K562 (cell line): Measurements from ENCODE around the gene FBLN2. TPM values are rescaled to one million over a fixed set of nuclear protein-coding genes. Genes with fewer than 3 reads are reported as not detected.

Source experiments
- ATAC-seq: fragments of 200-7000 bp; cut with Tn5 transposase; 3 replicates; pipeline ENCODE4 v1.9.1; 2020; ENCODE audit warnings: moderate library complexity
- BruUV-seq: library from RNA; stranded (reverse); fragments of 400-500 nt; replicated peaks from 2 replicates; lab custom pipeline; 2021; lab: Mats Ljungman, UMichigan
- CTCF ChIA-PET: fragments of 300-600 bp; formaldehyde crosslinking; extraction: SDS; loops from one replicate; lab custom pipeline; 2021; ENCODE audit warnings: low intra/inter-chr PET ratio; lab: Yijun Ruan, JAX
- POLR2A ChIA-PET: fragments of 300-600, 350-650 bp; sonication (Branson Sonifier 250); formaldehyde crosslinking; extraction: SDS; loops from one replicate; lab custom pipeline; 2021; ENCODE audit warnings: antibody characterized with exemption, inconsistent platforms; lab: Yijun Ruan, JAX
- DNase-seq, 4 experiments: peaks; one replicate each; pipeline versions ENCODE4 v3.0.0 to v3.0.0-alpha.2; 2011 to 2018; ENCODE audit warnings: low spot score in 3 of 4, mixed read lengths in 3 of 4; ENCODE audit errors: extremely low read depth in 1 of 4
- FAIRE-seq: peaks from 2 replicates; lab custom pipeline; 2011; peaks lifted over from hg19 to GRCh38; lab: Jason Lieb, UNC
- H2AFZ ChIP-seq: 2 replicates; pipeline ENCODE4 v1.6.0; 2011; ENCODE audit warnings: low read depth, low read length, control low read depth, inconsistent platforms
- H3K27ac ChIP-seq: fragments of 200-600 bp; 3 replicates; pipeline ENCODE4 v1.8.0; 2011; ENCODE audit warnings: low read depth, mild to moderate bottlenecking, control low read depth, inconsistent platforms, low read length, moderate library complexity, mixed read lengths; ENCODE audit errors: extremely low read depth
- H3K27me3 ChIP-seq, 2 experiments: fragments of 300-600 bp in 1 of 2; 2 replicates in 1 of 2; 3 replicates in 1 of 2; pipeline versions ENCODE4 v1.6.0 to v1.8.0; 2011; ENCODE audit warnings: inconsistent platforms in 2 of 2, low read length in 2 of 2, mild to moderate bottlenecking in 1 of 2, mixed read lengths in 1 of 2, moderate library complexity in 1 of 2; ENCODE audit not compliant: control insufficient read depth in 2 of 2, insufficient read depth in 2 of 2
- H3K36me3 ChIP-seq: fragments of 300-600 bp; 3 replicates; pipeline ENCODE4 v1.8.0; 2011; ENCODE audit warnings: mild to moderate bottlenecking, low read length, inconsistent platforms; ENCODE audit not compliant: control insufficient read depth, insufficient read depth
- H3K4me1 ChIP-seq, 2 experiments: fragments of 200-600 bp in 1 of 2; replicated peaks in 1 of 2; 2 replicates in 1 of 2; 3 replicates in 1 of 2; pipeline versions ENCODE4 v1.5.1 to v1.8.0; 2011; ENCODE audit warnings: inconsistent platforms in 2 of 2, low read length in 2 of 2, mild to moderate bottlenecking in 1 of 2, mixed read lengths in 1 of 2, moderate library complexity in 1 of 2; ENCODE audit not compliant: control insufficient read depth in 2 of 2, insufficient read depth in 2 of 2
- H3K4me2 ChIP-seq: 2 replicates; pipeline ENCODE4 v1.6.1; 2011; ENCODE audit warnings: low read length, control low read depth, inconsistent platforms, mixed read lengths; ENCODE audit not compliant: insufficient read depth
- H3K4me3 ChIP-seq: fragments of 200-600 bp; sonication (generic), shearing (Covaris generic); 2 replicates; pipeline ENCODE4 v1.5.1; 2016; ENCODE audit warnings: control low read depth, inconsistent platforms
- H3K79me2 ChIP-seq: fragments of 200-600 bp; 3 replicates; pipeline ENCODE4 v1.8.0; 2011; ENCODE audit warnings: low read length, inconsistent platforms; ENCODE audit not compliant: control insufficient read depth, insufficient read depth
- H3K9ac ChIP-seq, 2 experiments: 2 replicates each; pipeline versions ENCODE4 v1.6.0 to v1.6.1; 2011; ENCODE audit warnings: low read depth in 2 of 2, low read length in 2 of 2, control low read depth in 1 of 2, inconsistent platforms in 1 of 2, mild to moderate bottlenecking in 1 of 2, mixed read lengths in 1 of 2; ENCODE audit not compliant: insufficient read depth in 1 of 2
- H3K9me1 ChIP-seq: one replicate; pipeline ENCODE4 v1.6.0; 2011; ENCODE audit warnings: inconsistent platforms, mild to moderate bottlenecking, low read length, moderate library complexity; ENCODE audit not compliant: control insufficient read depth, insufficient read depth
- H3K9me3 ChIP-seq: replicated peaks from 2 replicates; pipeline ENCODE4 v1.5.1; 2011; ENCODE audit warnings: low read depth, low read length, inconsistent platforms; ENCODE audit not compliant: control insufficient read depth, insufficient read depth
- H4K20me1 ChIP-seq: replicated peaks from 2 replicates; pipeline ENCODE4 v1.6.1; 2011; ENCODE audit warnings: low read length, inconsistent platforms, mixed read lengths; ENCODE audit not compliant: control insufficient read depth, insufficient read depth
- ETV1 ChIP-seq: fragments of 450-650 bp; conservative IDR thresholded peaks from 2 replicates; pipeline ENCODE4 v1.6.1; 2016; ENCODE audit warnings: missing genetic modification characterization, control low read depth, low read depth, missing compliant biosample characterization
- GTF2A2 ChIP-seq: IDR thresholded peaks from 2 replicates; pipeline ENCODE4 v1.6.1; 2016; ENCODE audit warnings: mild to moderate bottlenecking, missing genetic modification characterization, missing compliant biosample characterization
- NCOA1 ChIP-seq: fragments of 450-650 bp; IDR thresholded peaks from 2 replicates; pipeline ENCODE4 v1.6.1; 2016; ENCODE audit warnings: low read depth
- NFXL1 ChIP-seq: fragments of 450-650 bp; formaldehyde crosslinking; IDR thresholded peaks from 2 replicates; pipeline ENCODE4 v1.4.0; 2021; ENCODE audit warnings: mild to moderate bottlenecking
- ZNF175 ChIP-seq: fragments of 200-800 bp; sonication (Bioruptor generic); IDR thresholded peaks from 2 replicates; pipeline ENCODE4 v1.6.1; 2016; ENCODE audit warnings: low read depth, mild to moderate bottlenecking, missing genetic modification characterization, missing compliant biosample characterization
- ZNF398 ChIP-seq: fragments of 250-450 bp; sonication (Bioruptor Pico); IDR thresholded peaks from 2 replicates; pipeline ENCODE4 v1.8.0; 2021; ENCODE audit warnings: moderate library complexity, mild to moderate bottlenecking, inconsistent platforms
- WGBS: fragments of 100-300 bp; shearing (Covaris generic); methylation state at CpG from one replicate; pipeline ENCODE4 v1.1.6; 2016; ENCODE audit warnings: low coverage, mixed read lengths; ENCODE audit not compliant: insufficient coverage; ENCODE audit errors: missing lambda C conversion rate; 5-methylcytosine and 5-hydroxymethylcytosine counted together
- in situ Hi-C: fragments of 300-500 bp; cut with MboI; formaldehyde crosslinking; loops from 4 replicates; pipeline ENCODE4 v1.15.0; 2018; ENCODE audit warnings: inconsistent platforms, mixed read lengths
- intact Hi-C: fragments of 100-400 bp; cut with micrococcal nuclease; formaldehyde crosslinking; loops from 2 replicates; pipeline ENCODE4 v1.14.2; 2022
- polyA plus RNA-seq, 8 experiments: library from polyadenylated mRNA; depleted of rRNA in 4 of 8; stranded (reverse) in 5 of 8; unstranded in 3 of 8; fragments of >200 nt; fragmentation: Nextera tagmentation in 2 of 8; fragmentation: Illumina TruSeq in 1 of 8; extraction: Ambion mirVana in 2 of 8; extraction: Trizol in 1 of 8; gene quantifications; 2 replicates each; pipeline versions ENCODE4 v1.2.1 to v1.2.3, GENCODE V29; 2011 to 2014; ENCODE audit warnings: inconsistent platforms in 1 of 8, missing spikeins in 1 of 8
- total RNA-seq, 7 experiments: library from RNA; depleted of rRNA in 6 of 7; stranded (reverse); fragments of >200 nt in 6 of 7; fragmentation: Illumina TruSeq in 2 of 7; extraction: Trizol in 2 of 7; gene quantifications; 2 replicates each; pipeline versions ENCODE4 v1.2.1 to v1.2.3, GENCODE V29; 2011 to 2021; ENCODE audit warnings: low replicate concordance in 1 of 7
- TF ChIP-seq, protein P1 (sequence below): fragments of 450-650 bp; formaldehyde crosslinking; IDR thresholded peaks from 2 replicates; pipeline ENCODE4 v1.4.0; 2020; ENCODE audit warnings: mild to moderate bottlenecking

Gene FBLN2
- total and polyA plus RNA-seq, 9 of the 15 experiments (the other 6 are each of a cell fraction or from before 2014, with no cell fraction given) = 0.03 to 0.10 (median 0.04) TPM; not detected in 6

DNA sequence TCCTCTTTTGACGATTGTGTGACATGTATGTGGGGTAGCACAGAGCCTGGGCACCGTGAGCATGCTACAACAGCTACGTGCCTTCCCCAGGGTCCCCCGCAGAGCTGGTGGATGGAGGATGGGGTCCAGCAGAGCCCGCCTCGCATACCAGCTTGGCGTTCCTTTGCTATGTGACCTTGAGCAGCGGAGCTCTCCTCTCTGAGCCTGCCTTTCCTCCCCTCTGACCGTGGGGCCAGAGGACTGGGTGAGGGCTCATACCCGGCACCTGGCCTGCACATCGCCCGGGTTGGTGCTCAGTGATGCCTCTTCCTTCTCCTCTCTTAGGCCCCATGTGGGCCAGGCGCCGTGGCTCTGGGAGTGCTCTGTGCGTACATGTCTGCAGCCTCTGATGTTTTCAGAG lies 73.4 kb downstream of the FBLN2 start:
- in situ Hi-C loops (no loop called here), intact Hi-C loops (no loop called here)
- ChIA-PET CTCF (no interaction called here), POLR2A (interaction anchor here (0.5 to 1.5 kb wide), 4 partner anchors 12 to 313 kb away, joined by 3 to 6 read pairs (median 3); no protein-coding TSS in a partner anchor)
- Histone ChIP-seq H3K9ac (no peak overlapping the region), H3K27me3 (peaks cover 39 to 76% of the 10 kb centered on the region in 2 experiments), H3K4me1 (peaks cover 0 to 12% of the 10 kb centered on the region in 2 experiments; a peak in 1 of 5 replicates), H3K9me3 (no peaks in the 10 kb centered on the region; the same call in 1 of the 2 replicates), H3K9me1 (peaks cover 7% of the 10 kb centered on the region), H3K4me2 (no peak overlapping the region), H3K27ac (no peak overlapping the region), H4K20me1 (peaks cover 19% of the 10 kb centered on the region)
- WGBS = 9% methylated on average over 15 of the region's 15 CpGs
- no peak for TF ChIP-seq NFXL1 (CRISPR knock-in tag)
- TF ChIP-seq GTF2A2 (tag) = no peak
- no peak for TF ChIP-seq ZNF175 (CRISPR knock-in tag)
- no peak for TF ChIP-seq NCOA1
- TF ChIP-seq ZNF398 = no peak
- TF ChIP-seq, protein P1, sequence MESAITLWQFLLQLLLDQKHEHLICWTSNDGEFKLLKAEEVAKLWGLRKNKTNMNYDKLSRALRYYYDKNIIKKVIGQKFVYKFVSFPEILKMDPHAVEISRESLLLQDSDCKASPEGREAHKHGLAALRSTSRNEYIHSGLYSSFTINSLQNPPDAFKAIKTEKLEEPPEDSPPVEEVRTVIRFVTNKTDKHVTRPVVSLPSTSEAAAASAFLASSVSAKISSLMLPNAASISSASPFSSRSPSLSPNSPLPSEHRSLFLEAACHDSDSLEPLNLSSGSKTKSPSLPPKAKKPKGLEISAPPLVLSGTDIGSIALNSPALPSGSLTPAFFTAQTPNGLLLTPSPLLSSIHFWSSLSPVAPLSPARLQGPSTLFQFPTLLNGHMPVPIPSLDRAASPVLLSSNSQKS = no peak
- no peak for TF ChIP-seq ETV1 (tag)
- TF ChIP-seq, all 486 proteins: peak for 0
- FAIRE-seq (no peak), DNase-seq (no peak), ATAC-seq (no peak)
- Histone ChIP-seq H3K79me2 (no peaks in the 10 kb centered on the region), H3K4me3 (no peak overlapping the region), H3K36me3 (no peaks in the 10 kb centered on the region), H2AFZ (no peak overlapping the region)
- BruUV-seq = no TSS peak
